Heart right ventricle (tissue), 16 donors: ENCODE results near the gene PPARG. TPM values are rescaled to one million over a fixed set of nuclear protein-coding genes. Genes with fewer than 3 reads are reported as not detected.
"Not testable (repeated sequence)": the region's sequence is repeated elsewhere in the genome, so short reads cannot be mapped to it uniquely, and the experiment has no call there.

Source experiments
- ATAC-seq, 8 donors: fragments of 200-7000 bp; cut with Tn5 transposase; one replicate each; pipeline ENCODE4 v1.9.1; 2020; ENCODE audit warnings: mild to moderate bottlenecking in 8 of 8, moderate library complexity in 8 of 8, moderate number of reproducible peaks in 1 of 8
- DNase-seq, 2 donors: peaks; one replicate each; pipeline ENCODE4 v3.0.0-alpha.2; 2020
- H3K27ac ChIP-seq, 10 donors: fragments of 200-600 bp; sonication (generic) in 2 of 10; one replicate each; pipeline versions ENCODE4 v1.5.0 to v1.8.0; 2020 to 2022; ENCODE audit warnings: mild to moderate bottlenecking in 3 of 10
- H3K27me3 ChIP-seq, 7 donors: fragments of 200-600 bp; one replicate each; pipeline ENCODE4 v1.8.0; 2021 to 2022; ENCODE audit warnings: mild to moderate bottlenecking in 2 of 7
- H3K36me3 ChIP-seq, 9 donors: fragments of 200-600 bp; sonication (generic) in 1 of 9; one replicate each; pipeline versions ENCODE4 v1.5.0 to v1.8.0; 2020 to 2022; ENCODE audit warnings: mild to moderate bottlenecking in 2 of 9
- H3K4me1 ChIP-seq, 9 donors: fragments of 200-600 bp; sonication (generic) in 1 of 9; one replicate each; pipeline versions ENCODE4 v1.5.0 to v1.8.0; 2020 to 2022; ENCODE audit warnings: mild to moderate bottlenecking in 4 of 9
- H3K4me3 ChIP-seq, 10 donors: fragments of 200-600 bp; sonication (generic) in 2 of 10; one replicate each; pipeline versions ENCODE4 v1.5.0 to v1.8.0; 2020 to 2022; ENCODE audit warnings: mild to moderate bottlenecking in 7 of 10, moderate library complexity in 2 of 10
- H3K9me3 ChIP-seq, 11 donors: fragments of 200-600 bp in 10 of 11; sonication (generic) in 2 of 11; one replicate each; pipeline versions ENCODE4 v1.5.0 to v1.8.0; 2013 to 2022; ENCODE audit warnings: mild to moderate bottlenecking in 2 of 11, control low read depth in 1 of 11, moderate library complexity in 1 of 11
- CTCF ChIP-seq, 9 donors: fragments of 200-600 bp; sonication (generic) in 2 of 9; IDR thresholded peaks; one replicate each; pipeline versions ENCODE4 v1.5.0 to v1.8.0; 2021 to 2022; ENCODE audit warnings: antibody characterized with exemption in 9 of 9, mild to moderate bottlenecking in 5 of 9, moderate library complexity in 1 of 9
- WGBS, 2 donors: extraction: QIAGEN DNeasy Blood & Tissue Kit; methylation state at CpG; one replicate each; pipeline ENCODE4 v1.1.7; 2013; ENCODE audit warnings: inconsistent platforms in 1 of 2; 5-methylcytosine and 5-hydroxymethylcytosine counted together
- intact Hi-C, 10 donors: fragments of 100-400 bp; cut with DNase I; formaldehyde crosslinking; loops; one replicate each; pipeline versions ENCODE4 v1.11.1 to v1.14.2; 2022
- polyA plus RNA-seq, 2 donors: library from polyadenylated mRNA; stranded (reverse); fragments of 200-250 nt; gene quantifications; one replicate each; pipeline ENCODE4 v1.2.3, GENCODE V29; 2013
- total RNA-seq, 10 donors: library from RNA; stranded (reverse); fragmentation: NEBNext Ultra II Directional in 3 of 10; extraction: Animal tissue kit (Norgen Biotek cat#: 25700) in 3 of 10; gene quantifications; one replicate each; pipeline versions ENCODE4 v1.2.1 to v1.2.4, GENCODE V29; 2021 to 2023
- donor health status: Arrhythmogenic right ventricular cardiomyopathy.
- donor health status: ischemic (EF 13 %, LVEDD 7.1; RV severe dilation, severe dysfunction).
- donor health status: healthy with polysubstance abuse.
- donor health status: DM: no; HTN: yes; CAD: no.
- donor health status: DM: no; HTN: no; CAD: no.
- donor health status: ischemic (EF 25% LVEDD 6.9; RV normal size, moderate dysfunction).
- donor health status: ischemic (EF 25% LVEDD 5.7; RV mildly dilated, moderate dysfunction).
- donor health status: healthy.
- donor health status: DM: yes; HTN: yes; CAD: no.
- donor health status: Ischemic cardiomyopathy.
- donor health status: ischemic (EF 35%, LVEDD 5.7; RV mildly dilated, moderate dysfunction).
- donor health status: nonischemic (EF 11% LVEDD 7.7; RV severe dilation, severe dysfunction).
- donor health status: DM: yes; HTN: yes; CAD: no.
- donor health status: PGD.
- donor health status: ischemic (EF 29% LVEDD 5.4; RV normal size, mild dysfunction).
- donor health status: nonischemic (EF 23%, LVEDD 6.1; RV moderate dilation, normal function).

PPARG gene
- total and polyA plus RNA-seq, 12 donors, result 10.8 to 31.5 (median 14.6) TPM

DNA sequence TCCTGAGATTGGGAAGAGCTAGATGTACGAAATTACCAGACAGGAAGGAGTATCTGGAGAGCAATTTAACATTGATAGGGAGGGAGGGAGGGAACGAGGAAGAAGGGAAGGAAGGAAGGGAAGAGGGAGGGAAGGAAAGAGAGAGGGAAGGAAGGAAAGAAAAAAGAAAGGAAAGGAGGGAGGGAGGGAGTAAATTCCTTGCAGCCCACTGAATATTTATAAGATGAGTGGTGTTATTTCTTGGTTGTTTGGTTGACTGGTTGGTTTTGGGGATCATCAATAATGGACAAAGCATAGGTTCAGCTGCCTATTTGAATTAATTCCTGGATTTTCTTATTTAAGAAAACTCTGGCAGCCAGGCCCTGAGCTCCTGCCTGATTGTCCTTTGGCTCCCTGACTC, 179.9 kb downstream of the PPARG start:
- intact Hi-C loops, result no loop called here
- Histone ChIP-seq H3K4me3 (no peak overlapping the region), H3K9me3 (no peaks in the 10 kb centered on the region), H3K4me1 (peaks cover 0 to 9% (median 0%) of the 10 kb centered on the region in 9 donors), H3K27ac (no peak overlapping the region), H3K36me3 (no peaks in the 10 kb centered on the region), H3K27me3 (no peaks in the 10 kb centered on the region)
- WGBS, 2 donors, result 62 to 68% methylated on average over 2 of the region's 2 CpGs
- no peak for TF ChIP-seq CTCF (IDR thresholded peaks at IDR 0.05)
- no peak for DNase-seq
- ATAC-seq, result no peak

- H3K9me3 ChIP-seq, intact Hi-C loops, H3K4me3 ChIP-seq, H3K36me3 ChIP-seq, ATAC-seq, H3K27ac ChIP-seq, H3K27me3 ChIP-seq, DNase-seq, H3K4me1 ChIP-seq: not testable (repeated sequence)
- 77 to 98% methylated on average over 7 of the region's 7 CpGs for WGBS, 2 donors
These were observed 180.4 kb downstream of the PPARG start for GRCh38 chr3:12469222-12469621.

DNA sequence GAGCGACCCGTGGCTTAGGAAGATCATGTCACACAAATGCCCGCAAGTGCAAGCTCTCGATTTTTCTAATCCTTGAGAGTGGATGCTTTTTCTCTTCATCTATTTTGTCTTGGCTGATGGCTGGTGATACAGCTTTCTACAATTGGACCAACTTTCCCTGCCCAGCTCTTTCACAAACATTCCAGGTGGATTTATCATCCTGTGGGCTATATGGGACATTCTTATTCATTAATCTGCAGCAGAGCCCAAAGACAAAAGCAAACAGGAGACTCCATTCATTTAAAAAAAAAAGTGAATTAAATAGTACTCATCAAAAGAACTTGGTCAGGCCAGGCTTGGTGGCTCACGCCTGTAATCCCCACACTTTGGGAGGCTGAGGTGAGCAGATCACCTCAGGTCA, 181.2 kb downstream of the PPARG start:
- 96 to 97% methylated on average over 5 of the region's 5 CpGs for WGBS, 2 donors
- no peaks in the 10 kb centered on the region for H3K27me3 ChIP-seq
- H3K36me3 ChIP-seq, result no peaks in the 10 kb centered on the region
- DNase-seq (no peak), ATAC-seq (no peak)
- peaks cover 0 to 9% (median 0%) of the 10 kb centered on the region in 9 donors for H3K4me1 ChIP-seq
- H3K4me3 ChIP-seq, result no peak overlapping the region
- H3K9me3 ChIP-seq, result no peaks in the 10 kb centered on the region
- TF ChIP-seq CTCF (IDR thresholded peaks at IDR 0.05), result no peak
- intact Hi-C loops, result loop anchor here in 1 of 10 donors (10.0 kb wide), 1 partner anchor 195 kb away; no protein-coding TSS in a partner anchor
- no peak overlapping the region for H3K27ac ChIP-seq

GRCh38 chr3:12470680-12471079, 181.8 kb downstream of the PPARG start:
- peaks cover 0 to 6% (median under 1%) of the 10 kb centered on the region in 9 donors for H3K4me1 ChIP-seq
- no peak for DNase-seq
- WGBS, 2 donors, result 92 to 96% methylated on average over 3 of the region's 3 CpGs
- no peak for TF ChIP-seq CTCF (IDR thresholded peaks at IDR 0.05)
- no peak overlapping the region for H3K27ac ChIP-seq
- no peaks in the 10 kb centered on the region for H3K9me3 ChIP-seq
- H3K27me3 ChIP-seq, result no peaks in the 10 kb centered on the region
- intact Hi-C loops, result loop anchor here in 1 of 10 donors (10.0 kb wide), 1 partner anchor 196 kb away; no protein-coding TSS in a partner anchor
- no peaks in the 10 kb centered on the region for H3K36me3 ChIP-seq
- no peak for ATAC-seq
- H3K4me3 ChIP-seq, result no peak overlapping the region

GRCh38 chr3:12471241-12471640, 182.4 kb downstream of the PPARG start:
- WGBS, 2 donors, result 80 to 83% methylated on average over 11 of the region's 11 CpGs
- Histone ChIP-seq H3K4me1 (peaks cover 0 to 7% (median 4%) of the 10 kb centered on the region in 9 donors), H3K9me3 (no peaks in the 10 kb centered on the region), H3K27me3 (no peaks in the 10 kb centered on the region), H3K4me3 (no peak overlapping the region), H3K36me3 (no peaks in the 10 kb centered on the region), H3K27ac (no peak overlapping the region)
- intact Hi-C loops, result loop anchor here in 1 of 10 donors (10.0 kb wide), 1 partner anchor 196 kb away; no protein-coding TSS in a partner anchor
- no peak for ATAC-seq
- DNase-seq, result no peak
- no peak for TF ChIP-seq CTCF (IDR thresholded peaks at IDR 0.05)
